Activated naive CD4-positive, alpha-beta T cell treated with anti-CD3 and anti-CD28 coated beads, Interleukin-2, amount 10 ng/mL, durations not matched to agents 7 days and 5 days (primary cell): ENCODE data around the gene LETMD1.
A peak's percentile ranks its signal among the peaks of the same experiment; 100 is the strongest.
"Not testable (repeated sequence)": the region's sequence is repeated elsewhere in the genome, so short reads cannot be mapped to it uniquely, and the experiment has no call there.

Experiments
- CTCF ChIA-PET: fragments of 350-600 bp; sonication (Branson Sonifier 250); formaldehyde crosslinking; loops from one replicate; lab custom pipeline; 2021; ENCODE audit warnings: antibody characterized with exemption; lab: Charles Lee
- DNase-seq: peaks from one replicate; pipeline ENCODE4 v3.0.0-alpha.2; 2020
- H3K27ac Mint-ChIP-seq: one replicate; pipeline ENCODE4 v1.8.0; 2021; ENCODE audit warnings: mild to moderate bottlenecking, moderate library complexity, mixed read lengths
- H3K27me3 Mint-ChIP-seq: one replicate; pipeline ENCODE4 v1.8.0; 2021; ENCODE audit warnings: mild to moderate bottlenecking, mixed read lengths
- H3K36me3 Mint-ChIP-seq: one replicate; pipeline ENCODE4 v1.8.0; 2021; ENCODE audit warnings: mixed read lengths
- H3K4me1 Mint-ChIP-seq: one replicate; pipeline ENCODE4 v1.8.0; 2021; ENCODE audit warnings: mixed read lengths
- H3K4me3 Mint-ChIP-seq: one replicate; pipeline ENCODE4 v1.8.0; 2021; ENCODE audit warnings: mild to moderate bottlenecking, moderate library complexity, mixed read lengths
- H3K9me3 Mint-ChIP-seq: one replicate; pipeline ENCODE4 v1.8.0; 2021; ENCODE audit warnings: mixed read lengths

The LETMD1 gene

GRCh38 chr12:51075390-51075789 is 27.3 kb downstream of the LETMD1 start:
- peaks cover 26% of the 10 kb centered on the region for H3K36me3 Mint-ChIP-seq
- CTCF ChIA-PET = interaction anchor here (1.1 kb wide), 1 partner anchor 26 kb away, joined by 3 read pairs; no protein-coding TSS in a partner anchor
- H3K27ac Mint-ChIP-seq = no peak overlapping the region
- no peak overlapping the region for H3K4me3 Mint-ChIP-seq
- H3K4me1 Mint-ChIP-seq = peaks cover 17% of the 10 kb centered on the region
- no peaks in the 10 kb centered on the region for H3K9me3 Mint-ChIP-seq
- DNase-seq = no peak
- no peaks in the 10 kb centered on the region for H3K27me3 Mint-ChIP-seq

DNA sequence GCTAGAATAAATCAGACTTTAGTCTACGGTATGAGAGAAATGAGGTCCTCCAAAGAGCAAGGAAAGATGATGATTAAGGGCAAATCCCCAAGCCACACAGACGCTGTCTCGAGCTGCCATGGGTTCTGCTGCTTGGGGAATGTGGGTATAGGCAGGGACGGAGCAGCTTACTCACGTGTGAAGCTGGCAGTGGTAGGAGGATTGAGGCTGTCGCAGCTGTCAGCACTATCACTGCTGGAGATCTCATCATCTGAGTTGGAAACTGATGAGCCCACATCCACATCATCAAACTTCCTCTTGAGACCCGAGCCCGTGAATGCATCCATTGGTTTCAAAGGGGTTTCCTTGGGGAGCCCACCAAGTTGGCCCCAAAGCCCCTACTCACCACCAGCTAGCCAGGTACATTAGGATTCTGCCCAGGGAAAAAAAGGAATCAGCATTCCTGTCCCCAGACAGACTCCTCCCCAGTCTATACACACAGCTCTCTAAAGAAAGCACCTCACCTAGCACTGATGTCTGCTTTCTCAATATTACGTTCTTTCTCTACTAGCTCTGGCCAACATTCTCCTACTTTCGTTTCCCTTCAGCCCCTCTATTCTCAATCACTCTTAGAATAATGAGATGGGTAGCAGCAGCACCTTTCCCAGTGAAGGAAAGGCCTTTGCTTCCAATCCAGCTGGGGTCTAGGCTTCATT is 28.3 kb downstream of the LETMD1 start:
- peak; percentile 24 for DNase-seq
- Mint-ChIP-seq H3K9me3 (no peaks in the 10 kb centered on the region), H3K4me1 (peaks cover 21% of the 10 kb centered on the region), H3K4me3 (no peak overlapping the region), H3K36me3 (peaks cover 31% of the 10 kb centered on the region), H3K27me3 (no peaks in the 10 kb centered on the region), H3K27ac (no peak overlapping the region)
- CTCF ChIA-PET = interaction anchor here (1.1 kb wide), 2 partner anchors 27 to 265 kb away, joined by 3 to 4 read pairs; no protein-coding TSS in a partner anchor

DNA sequence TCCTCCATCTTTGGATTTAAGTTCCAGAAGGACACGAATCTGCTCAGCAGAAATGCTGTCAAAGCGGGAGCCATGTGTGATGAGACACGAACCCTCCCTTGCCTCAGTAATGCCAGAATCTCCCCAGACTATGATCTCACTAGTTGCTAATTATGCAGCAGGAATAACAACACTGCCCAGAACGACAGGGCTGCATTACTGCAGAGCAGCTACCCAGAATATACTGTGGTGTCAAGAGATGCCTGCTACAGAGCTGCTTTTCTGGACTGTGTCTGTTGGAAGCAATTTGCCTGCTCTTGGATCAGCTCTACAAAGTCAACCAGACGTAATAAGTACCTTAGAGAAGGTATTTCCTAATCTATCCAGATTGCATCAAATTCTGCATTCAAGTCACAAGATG is 29.8 kb downstream of the LETMD1 start:
- H3K4me1 Mint-ChIP-seq = peaks cover 32% of the 10 kb centered on the region
- no peak for DNase-seq
- no peaks in the 10 kb centered on the region for H3K9me3 Mint-ChIP-seq
- peaks cover 27% of the 10 kb centered on the region for H3K36me3 Mint-ChIP-seq
- no peak overlapping the region for H3K27ac Mint-ChIP-seq
- no peak overlapping the region for H3K4me3 Mint-ChIP-seq
- CTCF ChIA-PET = no interaction called here
- no peaks in the 10 kb centered on the region for H3K27me3 Mint-ChIP-seq

- H3K27me3 Mint-ChIP-seq, H3K27ac Mint-ChIP-seq, DNase-seq, H3K4me3 Mint-ChIP-seq, H3K9me3 Mint-ChIP-seq, CTCF ChIA-PET: not testable (repeated sequence)
- Mint-ChIP-seq H3K4me1 (peaks cover 34% of the 10 kb centered on the region), H3K36me3 (peaks cover 25% of the 10 kb centered on the region)
Measured at GRCh38 chr12:51078346-51078745, 30.2 kb downstream of the LETMD1 start.

DNA sequence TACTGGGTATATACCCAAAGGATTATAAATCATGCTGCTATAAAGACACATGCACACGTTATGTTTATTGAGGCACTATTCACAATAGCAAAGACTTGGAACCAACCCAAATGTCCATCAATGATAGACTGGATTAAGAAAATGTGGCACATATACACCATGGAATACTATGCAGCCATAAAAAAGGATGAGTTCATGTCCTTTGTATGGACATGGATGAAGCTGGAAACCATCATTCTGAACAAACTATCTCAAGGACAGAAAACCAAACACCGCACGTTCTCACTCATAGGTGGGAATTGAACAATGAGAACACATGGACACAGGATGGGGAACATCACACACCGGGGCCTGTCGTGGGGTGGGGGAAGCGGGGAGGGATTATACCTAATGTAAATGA is 30.7 kb downstream of the LETMD1 start:
- CTCF ChIA-PET, H3K27ac Mint-ChIP-seq, DNase-seq, H3K4me3 Mint-ChIP-seq, H3K9me3 Mint-ChIP-seq, H3K27me3 Mint-ChIP-seq: not testable (repeated sequence)
- peaks cover 38% of the 10 kb centered on the region for H3K4me1 Mint-ChIP-seq
- H3K36me3 Mint-ChIP-seq = peaks cover 24% of the 10 kb centered on the region

GRCh38 chr12:51080136-51080535 is 32.0 kb downstream of the LETMD1 start:
- Mint-ChIP-seq H3K4me1 (peaks cover 42% of the 10 kb centered on the region), H3K36me3 (peaks cover 21% of the 10 kb centered on the region), H3K27me3 (no peaks in the 10 kb centered on the region), H3K27ac (no peak overlapping the region), H3K4me3 (no peak overlapping the region), H3K9me3 (no peaks in the 10 kb centered on the region)
- DNase-seq = no peak
- CTCF ChIA-PET = no interaction called here

DNA sequence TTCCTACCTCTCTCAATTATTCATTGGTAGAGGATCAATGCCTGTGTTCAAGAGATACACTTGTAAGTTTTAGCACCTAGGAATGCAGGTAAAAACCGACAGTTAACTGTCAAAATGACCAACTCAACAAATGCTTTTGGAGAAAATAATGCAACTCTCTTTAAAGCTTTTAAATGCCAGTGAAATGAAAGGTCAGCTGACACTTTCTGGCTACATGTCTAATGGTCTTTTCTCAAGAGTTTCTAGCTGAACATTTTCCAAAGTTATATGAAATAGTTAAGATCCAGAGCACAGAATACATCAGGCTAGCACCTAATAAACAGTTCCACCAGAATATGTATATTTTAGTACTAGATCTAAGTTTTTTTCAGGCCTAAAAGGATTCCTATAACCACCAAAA is 33.3 kb downstream of the LETMD1 start:
- CTCF ChIA-PET = no interaction called here
- Mint-ChIP-seq H3K4me3 (peak overlapping the region; percentile 5), H3K9me3 (no peaks in the 10 kb centered on the region), H3K4me1 (peaks cover 31% of the 10 kb centered on the region), H3K36me3 (peaks cover 21% of the 10 kb centered on the region), H3K27me3 (no peaks in the 10 kb centered on the region), H3K27ac (no peak overlapping the region)
- no peak for DNase-seq

DNA sequence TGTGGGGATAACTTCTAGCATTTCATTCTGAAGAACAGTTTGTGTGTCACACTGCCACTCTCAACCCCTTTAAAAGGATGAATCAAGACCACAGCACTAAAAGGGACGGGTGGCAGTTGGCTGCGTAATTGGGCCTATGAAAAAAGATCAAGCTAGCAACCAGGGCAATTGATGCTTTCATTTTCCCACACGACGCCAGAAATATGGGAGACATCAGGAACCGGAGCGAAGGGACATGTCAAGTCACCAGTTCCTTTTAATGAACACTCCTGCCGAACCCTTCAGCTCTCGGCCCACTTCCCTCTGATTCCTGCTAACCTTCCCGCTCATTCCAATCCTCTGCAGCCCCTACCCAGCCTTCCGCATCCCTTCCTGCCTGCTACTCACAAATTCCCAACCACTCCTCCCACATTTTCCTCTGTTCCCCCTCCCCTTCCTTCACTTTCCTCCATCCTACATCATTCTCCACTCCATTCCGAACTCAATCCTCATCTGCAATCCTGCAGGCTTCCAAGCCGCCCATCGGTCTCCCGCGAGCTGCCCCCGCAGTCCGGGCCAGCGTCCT is 34.5 kb downstream of the LETMD1 start:
- Mint-ChIP-seq H3K27ac (peak overlapping the region; percentile 83), H3K9me3 (no peaks in the 10 kb centered on the region), H3K4me1 (peaks cover 35% of the 10 kb centered on the region), H3K4me3 (peak overlapping the region; percentile 96), H3K36me3 (peaks cover 22% of the 10 kb centered on the region), H3K27me3 (no peaks in the 10 kb centered on the region)
- CTCF ChIA-PET = no interaction called here
- DNase-seq = peak; percentile 35

DNA sequence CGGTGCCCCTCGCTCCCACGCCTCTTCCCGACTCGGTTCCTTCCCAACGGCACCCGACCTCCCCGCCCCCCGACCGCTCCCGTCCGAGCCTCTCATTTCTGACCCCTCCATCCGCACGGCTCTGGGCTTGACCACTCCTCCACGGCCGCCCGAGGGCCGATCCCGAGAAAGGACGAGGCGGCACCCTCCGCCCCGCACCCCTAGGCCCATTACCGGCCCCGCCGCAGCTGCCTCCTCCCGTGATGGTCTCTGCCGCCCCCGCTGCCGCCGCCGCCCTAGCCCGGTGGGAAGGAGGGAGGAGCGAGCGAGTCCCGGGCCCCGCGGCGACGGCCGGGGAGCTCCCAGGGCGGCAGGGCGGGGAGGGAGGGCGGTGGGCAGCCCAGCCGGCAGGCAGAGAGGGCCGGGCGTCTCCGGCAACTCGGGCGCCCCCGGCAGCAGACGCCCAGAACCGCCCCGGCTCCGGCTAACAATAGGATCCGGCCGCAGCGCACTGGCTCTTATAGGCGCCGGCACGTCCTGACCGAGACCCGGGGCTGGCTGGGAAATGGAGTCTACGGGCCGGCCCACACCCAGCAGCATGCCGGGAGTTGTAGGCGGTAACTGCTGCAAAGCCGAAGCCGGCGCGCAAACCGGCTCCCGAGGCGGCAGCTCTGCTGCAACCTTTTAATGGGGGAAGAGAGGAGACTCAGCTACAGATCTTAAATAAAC is 35.2 kb downstream of the LETMD1 start, which contains the start of gene CSRNP2:
TSS of gene CSRNP2 (minus strand) at position 471 of the 708 bp plus-strand sequence. CDS start 7,035 bp downstream, outside the sequence.
- peak within 1 kb of the TSS; percentile 96 for H3K4me3 Mint-ChIP-seq
- no peaks in the 10 kb centered on the region for H3K9me3 Mint-ChIP-seq
- peaks cover 22% of the 10 kb centered on the region for H3K36me3 Mint-ChIP-seq
- peak within 1 kb of the TSS; percentile 83 for H3K27ac Mint-ChIP-seq
- CTCF ChIA-PET = interaction anchor here (1.0 kb wide), 1 partner anchor 167 kb away, joined by 3 read pairs; no protein-coding TSS in a partner anchor
- peak; percentile 97 for DNase-seq
- no peaks in the 10 kb centered on the region for H3K27me3 Mint-ChIP-seq
- peaks cover 39% of the 10 kb centered on the region for H3K4me1 Mint-ChIP-seq

DNA sequence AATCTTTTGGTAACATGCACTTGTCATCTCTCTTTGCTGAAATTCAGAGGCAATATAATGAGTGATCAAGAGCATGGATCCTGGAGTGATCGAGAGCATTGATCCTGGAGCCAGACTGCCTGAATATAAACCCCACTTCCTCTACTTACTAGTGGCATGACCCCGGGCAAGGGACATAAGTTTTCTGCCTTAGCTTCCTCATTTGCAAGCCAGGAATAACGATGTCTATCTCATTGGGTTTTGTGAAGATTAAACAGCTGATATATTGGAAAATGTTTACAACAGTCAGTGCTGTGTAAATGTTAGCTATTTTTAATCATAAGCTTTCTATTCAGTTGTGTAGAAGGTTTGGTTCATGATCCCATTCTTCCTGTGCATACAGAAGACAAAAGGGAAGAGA is 37.6 kb downstream of the LETMD1 start:
- Mint-ChIP-seq H3K36me3 (peaks cover 13% of the 10 kb centered on the region), H3K4me1 (peaks cover 37% of the 10 kb centered on the region), H3K27ac (no peak overlapping the region), H3K4me3 (no peak overlapping the region), H3K9me3 (no peaks in the 10 kb centered on the region), H3K27me3 (no peaks in the 10 kb centered on the region)
- CTCF ChIA-PET = no interaction called here
- no peak for DNase-seq

DNA sequence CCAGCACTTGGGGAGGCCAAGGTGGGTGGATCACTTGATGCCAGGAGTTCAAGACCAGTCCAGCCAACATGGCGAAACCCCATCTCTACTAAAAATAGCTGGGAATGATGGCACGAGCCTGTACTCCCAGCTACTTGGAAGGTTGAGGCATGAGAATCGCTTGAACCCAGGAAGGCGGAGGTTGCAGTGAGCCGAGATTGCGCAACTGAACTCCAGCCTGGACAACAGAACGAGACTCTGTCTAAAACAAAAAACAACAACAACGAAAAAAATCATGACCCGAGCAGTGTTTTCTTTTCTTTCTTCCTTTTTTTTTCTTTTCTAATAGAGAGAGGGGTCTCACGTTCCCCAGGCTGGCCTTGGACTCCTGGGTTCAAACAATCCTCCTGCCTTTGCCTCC is 38.8 kb downstream of the LETMD1 start:
- Mint-ChIP-seq H3K36me3 (peaks cover 16% of the 10 kb centered on the region), H3K4me1 (peaks cover 34% of the 10 kb centered on the region), H3K27me3 (no peaks in the 10 kb centered on the region), H3K27ac (no peak overlapping the region), H3K9me3 (no peaks in the 10 kb centered on the region), H3K4me3 (no peak overlapping the region)
- no peak for DNase-seq
- CTCF ChIA-PET = interaction anchor here (0.6 kb wide), 1 partner anchor 53 kb away, joined by 3 read pairs; no protein-coding TSS in a partner anchor

- Mint-ChIP-seq H3K36me3 (peaks cover 12% of the 10 kb centered on the region), H3K4me3 (no peak overlapping the region), H3K27me3 (no peaks in the 10 kb centered on the region), H3K9me3 (no peaks in the 10 kb centered on the region), H3K4me1 (peaks cover 25% of the 10 kb centered on the region), H3K27ac (peak overlapping the region; percentile 76)
- CTCF ChIA-PET = no interaction called here
- no peak for DNase-seq
Measured at GRCh38 chr12:51087818-51088217, 39.7 kb downstream of the LETMD1 start.

DNA sequence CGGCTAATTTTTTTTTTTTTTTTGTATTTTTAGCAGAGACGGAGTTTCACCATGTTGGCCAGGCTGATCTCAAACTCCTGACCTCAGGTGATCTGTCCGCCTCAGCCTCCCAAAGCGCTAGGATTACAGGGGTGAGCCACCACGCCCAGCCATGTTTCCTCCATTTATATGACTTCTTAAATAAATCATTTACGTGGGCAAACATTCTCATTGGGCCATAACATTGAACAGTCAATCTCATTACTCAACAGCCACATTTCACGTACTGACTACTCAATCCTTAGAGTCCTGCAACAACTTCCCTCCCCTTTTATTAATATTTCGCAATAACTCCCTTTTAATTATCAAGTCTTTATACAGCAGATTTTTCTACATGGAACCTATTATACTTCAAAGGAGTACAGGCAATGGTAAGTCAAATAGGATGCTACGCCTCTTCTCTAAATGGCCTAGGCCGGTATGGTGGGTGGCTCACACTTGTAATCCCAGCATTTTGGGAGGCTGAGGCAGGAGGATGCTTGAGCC is 42.6 kb downstream of the LETMD1 start:
- CTCF ChIA-PET = no interaction called here
- DNase-seq = no peak
- Mint-ChIP-seq H3K9me3 (no peaks in the 10 kb centered on the region), H3K4me1 (peaks cover 15% of the 10 kb centered on the region), H3K27me3 (no peaks in the 10 kb centered on the region), H3K27ac (no peak overlapping the region), H3K4me3 (no peak overlapping the region), H3K36me3 (peaks cover 21% of the 10 kb centered on the region)

DNA sequence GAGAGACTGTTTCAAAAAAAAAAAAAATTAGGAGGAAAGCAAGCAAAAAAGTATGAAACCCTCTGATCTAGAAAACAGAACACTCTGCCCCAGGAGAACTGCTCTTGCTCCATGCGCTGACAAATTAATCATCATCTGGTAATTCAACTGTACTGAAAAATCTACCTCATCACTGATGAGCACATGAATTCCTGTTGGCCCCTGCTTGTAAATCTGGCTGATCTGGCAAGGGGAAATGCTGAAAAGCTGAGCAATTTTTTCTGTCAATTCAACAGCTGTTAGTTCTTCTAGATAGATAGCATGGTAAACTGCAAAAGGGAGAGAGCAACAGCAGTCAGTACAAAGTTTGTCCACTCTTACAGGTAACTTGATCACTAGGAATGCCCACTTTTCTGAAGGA is 50.5 kb downstream of the LETMD1 start:
- no peaks in the 10 kb centered on the region for H3K27me3 Mint-ChIP-seq
- CTCF ChIA-PET = no interaction called here
- H3K9me3 Mint-ChIP-seq = no peaks in the 10 kb centered on the region
- H3K4me3 Mint-ChIP-seq = no peak overlapping the region
- DNase-seq = no peak
- H3K4me1 Mint-ChIP-seq = no peaks in the 10 kb centered on the region
- H3K36me3 Mint-ChIP-seq = peaks cover 49% of the 10 kb centered on the region
- no peak overlapping the region for H3K27ac Mint-ChIP-seq
